Stimulated activated memory B cell treated with anti-CD40 and anti-IgM and Interleukin-4, amounts not matched to agents 10 μg/mL and 1 μg/mL and 100 μg/mL, for 72 hours (primary cell): ENCODE data around the gene TPP1.

Experiments used
- ATAC-seq: fragments of 150-1000 bp; cut with Tn5 transposase; 2 replicates; pipeline ENCODE4 v1.10.0; 2021
- H3K27ac Mint-ChIP-seq: one replicate; pipeline ENCODE4 v1.8.0; 2022; ENCODE audit warnings: mild to moderate bottlenecking, mixed read lengths
- H3K27me3 Mint-ChIP-seq: one replicate; pipeline ENCODE4 v1.8.0; 2022; ENCODE audit warnings: mixed read lengths
- H3K36me3 Mint-ChIP-seq: one replicate; pipeline ENCODE4 v1.8.0; 2022; ENCODE audit warnings: mixed read lengths
- H3K4me1 Mint-ChIP-seq: one replicate; pipeline ENCODE4 v1.8.0; 2022; ENCODE audit warnings: mixed read lengths
- H3K4me3 Mint-ChIP-seq: one replicate; pipeline ENCODE4 v1.8.0; 2022; ENCODE audit warnings: mild to moderate bottlenecking, moderate library complexity, mixed read lengths
- H3K9me3 Mint-ChIP-seq: one replicate; pipeline ENCODE4 v1.8.0; 2022; ENCODE audit warnings: mixed read lengths

TPP1 gene

GRCh38 chr11:6653656-6654055, 34.4 kb upstream of the TPP1 start:
- Mint-ChIP-seq H3K36me3 (peaks cover 8% of the 10 kb centered on the region), H3K4me1 (peaks cover 10% of the 10 kb centered on the region), H3K27ac (no peak overlapping the region), H3K4me3 (no peak overlapping the region), H3K27me3 (peaks cover 15% of the 10 kb centered on the region), H3K9me3 (no peaks in the 10 kb centered on the region)
- no peak for ATAC-seq

GRCh38 chr11:6653097-6653496, 33.9 kb upstream of the TPP1 start:
- Mint-ChIP-seq H3K27ac (no peak overlapping the region), H3K4me1 (peaks cover 10% of the 10 kb centered on the region), H3K4me3 (no peak overlapping the region), H3K9me3 (no peaks in the 10 kb centered on the region), H3K27me3 (peaks cover 15% of the 10 kb centered on the region), H3K36me3 (peaks cover 8% of the 10 kb centered on the region)
- no peak for ATAC-seq

DNA sequence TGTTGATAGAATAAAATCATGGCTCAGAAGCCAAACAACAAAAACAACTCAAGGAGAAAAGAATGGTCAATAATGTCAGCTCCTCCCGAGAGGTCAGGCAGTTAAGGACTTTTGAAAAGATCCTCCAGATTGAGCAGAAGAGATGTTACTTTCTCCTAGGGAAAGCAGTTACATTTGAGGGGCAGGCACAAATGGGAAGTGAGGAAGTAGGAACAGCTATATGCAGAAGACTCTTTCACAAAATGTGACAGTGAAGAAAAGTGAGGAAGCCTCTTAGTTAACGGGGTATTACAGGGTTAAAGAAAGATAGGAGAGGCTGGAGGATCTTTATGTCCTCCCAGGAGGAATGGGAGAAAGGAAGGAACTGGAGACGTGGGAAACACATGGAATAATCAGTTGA, 33.0 kb upstream of the TPP1 start:
- no peak for ATAC-seq
- Mint-ChIP-seq H3K27ac (no peak overlapping the region), H3K9me3 (no peaks in the 10 kb centered on the region), H3K4me1 (peaks cover 10% of the 10 kb centered on the region), H3K4me3 (no peak overlapping the region), H3K27me3 (peaks cover 15% of the 10 kb centered on the region), H3K36me3 (peaks cover 8% of the 10 kb centered on the region)

DNA sequence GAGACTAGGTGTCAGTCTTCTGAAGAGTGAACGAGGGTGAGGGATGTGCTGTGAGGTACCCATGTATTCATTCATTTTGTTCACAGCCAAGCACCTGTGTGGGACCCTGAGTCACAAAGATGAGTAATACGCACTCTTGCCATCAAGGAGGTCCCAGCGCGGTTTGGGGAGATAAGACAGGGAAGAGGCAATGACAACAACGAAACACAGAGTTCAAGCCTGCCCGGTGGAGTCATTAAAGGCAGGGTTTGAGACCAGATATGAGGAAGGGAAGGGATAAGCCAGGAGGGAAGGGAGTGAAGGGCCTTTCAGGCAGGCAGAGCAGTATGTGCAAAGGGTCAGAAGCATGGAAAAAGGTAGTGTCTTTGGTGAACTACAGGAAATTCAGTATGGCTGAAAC, 31.8 kb upstream of the TPP1 start:
- no peak overlapping the region for H3K4me3 Mint-ChIP-seq
- H3K36me3 Mint-ChIP-seq = peaks cover 1% of the 10 kb centered on the region
- H3K4me1 Mint-ChIP-seq = peaks cover 2% of the 10 kb centered on the region
- H3K27me3 Mint-ChIP-seq = peaks cover 4% of the 10 kb centered on the region
- H3K9me3 Mint-ChIP-seq = no peaks in the 10 kb centered on the region
- H3K27ac Mint-ChIP-seq = no peak overlapping the region
- ATAC-seq = no peak

GRCh38 chr11:6650104-6650503, 30.9 kb upstream of the TPP1 start:
- H3K36me3 Mint-ChIP-seq = no peaks in the 10 kb centered on the region
- H3K4me1 Mint-ChIP-seq = no peaks in the 10 kb centered on the region
- no peak overlapping the region for H3K4me3 Mint-ChIP-seq
- no peak for ATAC-seq
- no peaks in the 10 kb centered on the region for H3K9me3 Mint-ChIP-seq
- H3K27ac Mint-ChIP-seq = no peak overlapping the region
- no peaks in the 10 kb centered on the region for H3K27me3 Mint-ChIP-seq

GRCh38 chr11:6648501-6648900, 29.3 kb upstream of the TPP1 start:
- no peaks in the 10 kb centered on the region for H3K9me3 Mint-ChIP-seq
- no peaks in the 10 kb centered on the region for H3K27me3 Mint-ChIP-seq
- H3K4me1 Mint-ChIP-seq = no peaks in the 10 kb centered on the region
- H3K27ac Mint-ChIP-seq = no peak overlapping the region
- no peak for ATAC-seq
- no peaks in the 10 kb centered on the region for H3K36me3 Mint-ChIP-seq
- H3K4me3 Mint-ChIP-seq = no peak overlapping the region

DNA sequence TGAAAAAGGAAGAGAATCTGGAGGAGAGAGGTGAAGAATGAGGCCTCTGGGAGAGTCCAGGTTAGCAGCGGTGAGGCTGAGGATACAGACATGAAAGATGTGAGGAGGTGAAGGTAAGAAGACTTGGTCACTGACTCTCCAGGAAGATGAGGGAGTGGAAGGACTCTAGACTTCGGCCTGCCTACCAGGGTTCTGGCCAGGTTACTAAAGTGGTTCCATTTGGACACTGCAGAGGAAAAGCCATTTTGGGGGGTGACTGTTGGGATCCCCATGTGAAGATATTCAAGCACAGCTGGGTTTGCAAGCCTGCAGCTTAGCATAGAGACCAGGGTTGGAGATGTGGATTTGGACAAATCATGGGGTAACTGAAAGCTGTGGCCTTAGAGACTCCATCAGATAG, 28.6 kb upstream of the TPP1 start:
- Mint-ChIP-seq H3K27me3 (no peaks in the 10 kb centered on the region), H3K27ac (no peak overlapping the region), H3K4me3 (no peak overlapping the region), H3K9me3 (no peaks in the 10 kb centered on the region), H3K4me1 (no peaks in the 10 kb centered on the region), H3K36me3 (no peaks in the 10 kb centered on the region)
- ATAC-seq = no peak

DNA sequence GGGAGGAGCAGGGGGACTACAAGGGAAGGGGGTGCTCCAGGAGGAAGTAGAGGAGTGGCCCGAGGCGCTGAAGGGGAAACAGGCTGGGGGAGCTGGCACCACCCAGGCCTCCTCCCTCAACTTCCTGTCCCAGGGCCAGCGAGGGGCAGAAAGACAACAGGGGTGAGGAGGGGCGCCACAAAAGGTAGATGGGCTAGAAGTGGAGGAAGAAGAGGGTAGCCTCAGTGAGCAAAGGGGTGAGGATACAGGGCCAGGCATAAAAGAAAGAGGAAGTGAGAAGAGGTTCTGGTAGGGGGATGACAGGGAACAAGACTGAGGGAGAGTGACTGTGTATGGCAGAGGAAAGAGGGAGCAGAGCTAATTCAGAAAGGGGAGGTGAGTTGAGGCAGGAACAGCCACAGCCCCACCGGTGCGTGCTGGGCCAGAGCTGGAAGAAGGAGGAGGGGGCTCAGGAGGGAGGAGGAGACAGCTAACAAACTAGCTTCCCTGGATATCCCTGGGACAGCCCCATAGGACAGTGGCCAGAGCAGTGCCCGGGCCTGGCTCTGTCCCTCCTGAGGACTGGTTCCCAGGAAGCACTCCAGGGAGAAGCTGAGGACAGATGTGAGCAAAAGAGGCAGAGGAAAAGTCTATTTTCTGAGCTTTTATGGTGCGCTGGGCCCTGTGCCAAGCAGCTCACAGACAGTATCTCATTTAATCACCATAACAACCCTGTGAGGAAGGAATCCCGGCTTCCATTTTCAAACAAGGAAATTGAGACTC, 27.9 kb upstream of the TPP1 start:
- no peaks in the 10 kb centered on the region for H3K36me3 Mint-ChIP-seq
- H3K9me3 Mint-ChIP-seq = no peaks in the 10 kb centered on the region
- no peaks in the 10 kb centered on the region for H3K4me1 Mint-ChIP-seq
- H3K4me3 Mint-ChIP-seq = no peak overlapping the region
- peak; percentile 91 for ATAC-seq
- no peaks in the 10 kb centered on the region for H3K27me3 Mint-ChIP-seq
- H3K27ac Mint-ChIP-seq = no peak overlapping the region

DNA sequence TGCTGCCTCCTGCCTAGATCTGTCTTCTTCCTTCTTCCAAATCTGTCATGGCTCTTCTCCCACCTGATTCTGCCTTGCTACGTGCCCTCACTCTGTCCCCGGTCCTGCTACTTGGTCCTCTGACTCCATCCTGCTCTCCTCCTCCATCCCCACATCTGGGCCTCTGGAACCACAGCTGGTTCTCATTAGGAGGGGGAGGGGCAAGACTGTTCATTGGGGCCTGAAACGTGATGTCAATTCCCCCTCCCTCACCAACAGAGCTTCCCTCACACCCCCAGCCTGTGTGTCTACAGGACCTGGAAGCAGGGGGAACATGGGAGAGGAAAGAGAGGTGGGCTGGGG, 27.3 kb upstream of the TPP1 start:
- ATAC-seq = peak; percentile 17
- H3K4me3 Mint-ChIP-seq = no peak overlapping the region
- no peaks in the 10 kb centered on the region for H3K27me3 Mint-ChIP-seq
- H3K27ac Mint-ChIP-seq = no peak overlapping the region
- H3K36me3 Mint-ChIP-seq = no peaks in the 10 kb centered on the region
- H3K4me1 Mint-ChIP-seq = no peaks in the 10 kb centered on the region
- no peaks in the 10 kb centered on the region for H3K9me3 Mint-ChIP-seq

GRCh38 chr11:6646071-6646470, 26.8 kb upstream of the TPP1 start:
- peak; percentile 64 for ATAC-seq
- Mint-ChIP-seq H3K27ac (no peak overlapping the region), H3K36me3 (no peaks in the 10 kb centered on the region), H3K9me3 (no peaks in the 10 kb centered on the region), H3K4me3 (no peak overlapping the region), H3K4me1 (no peaks in the 10 kb centered on the region), H3K27me3 (no peaks in the 10 kb centered on the region)

DNA sequence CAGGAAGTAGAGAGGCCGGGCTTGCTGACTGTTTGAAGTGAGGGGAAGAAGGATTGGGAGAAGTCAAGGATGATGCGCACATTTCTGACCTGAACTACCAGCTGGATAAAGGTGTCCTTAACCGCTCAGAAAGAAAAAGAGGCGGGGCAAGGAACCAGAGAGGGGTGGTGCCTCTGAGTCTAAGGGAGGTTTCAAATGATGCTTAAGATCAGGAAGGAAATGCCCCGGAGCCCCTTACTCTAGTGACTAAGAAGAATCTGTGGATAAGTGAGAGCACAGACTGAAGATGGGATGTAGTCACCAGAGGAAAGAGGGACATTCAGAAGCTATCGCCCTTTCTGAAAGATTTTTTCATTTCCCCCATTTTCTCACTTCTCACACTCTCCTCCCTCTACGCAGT, 23.7 kb upstream of the TPP1 start:
- Mint-ChIP-seq H3K4me3 (no peak overlapping the region), H3K36me3 (no peaks in the 10 kb centered on the region), H3K27ac (no peak overlapping the region), H3K9me3 (no peaks in the 10 kb centered on the region), H3K27me3 (no peaks in the 10 kb centered on the region), H3K4me1 (peaks cover 6% of the 10 kb centered on the region)
- no peak for ATAC-seq

DNA sequence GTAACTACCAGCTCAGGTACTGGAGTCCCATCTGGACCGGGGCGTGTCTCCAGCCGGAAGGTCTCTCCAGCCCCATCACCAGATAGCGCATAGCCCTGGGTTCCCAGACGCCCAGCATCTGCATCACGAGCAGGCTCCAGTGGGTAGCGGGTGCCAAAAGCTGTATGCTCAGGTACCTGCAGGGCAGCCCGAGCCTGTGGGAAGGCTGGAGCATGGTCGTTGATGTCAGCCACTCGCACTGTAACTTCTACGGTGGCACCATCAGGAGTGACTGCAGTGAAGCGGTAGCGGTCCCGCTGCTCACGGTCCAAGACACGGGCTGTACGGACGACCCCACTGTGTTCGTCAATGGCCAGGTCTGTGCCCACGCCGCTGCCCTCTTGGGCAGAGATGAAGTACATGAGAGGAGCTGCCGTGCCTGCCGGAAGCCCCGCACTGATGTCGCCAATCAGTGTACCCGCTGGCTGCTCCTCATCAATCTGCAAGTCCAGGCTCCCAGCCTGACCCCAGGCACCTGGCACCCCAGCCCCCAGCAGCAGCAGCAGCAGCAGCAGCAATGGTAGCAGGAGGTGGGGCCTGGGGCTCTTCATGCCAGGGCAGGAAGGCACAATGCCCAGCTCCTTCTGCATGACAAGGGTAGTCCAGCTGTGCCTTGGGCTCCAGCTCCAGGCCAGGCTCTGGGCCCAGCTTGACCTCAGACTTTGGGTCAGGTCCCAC, 21.9 kb upstream of the TPP1 start:
- Mint-ChIP-seq H3K4me3 (no peak overlapping the region), H3K27me3 (no peaks in the 10 kb centered on the region), H3K9me3 (no peaks in the 10 kb centered on the region), H3K36me3 (no peaks in the 10 kb centered on the region), H3K27ac (no peak overlapping the region), H3K4me1 (peaks cover 6% of the 10 kb centered on the region)
- no peak for ATAC-seq

DNA sequence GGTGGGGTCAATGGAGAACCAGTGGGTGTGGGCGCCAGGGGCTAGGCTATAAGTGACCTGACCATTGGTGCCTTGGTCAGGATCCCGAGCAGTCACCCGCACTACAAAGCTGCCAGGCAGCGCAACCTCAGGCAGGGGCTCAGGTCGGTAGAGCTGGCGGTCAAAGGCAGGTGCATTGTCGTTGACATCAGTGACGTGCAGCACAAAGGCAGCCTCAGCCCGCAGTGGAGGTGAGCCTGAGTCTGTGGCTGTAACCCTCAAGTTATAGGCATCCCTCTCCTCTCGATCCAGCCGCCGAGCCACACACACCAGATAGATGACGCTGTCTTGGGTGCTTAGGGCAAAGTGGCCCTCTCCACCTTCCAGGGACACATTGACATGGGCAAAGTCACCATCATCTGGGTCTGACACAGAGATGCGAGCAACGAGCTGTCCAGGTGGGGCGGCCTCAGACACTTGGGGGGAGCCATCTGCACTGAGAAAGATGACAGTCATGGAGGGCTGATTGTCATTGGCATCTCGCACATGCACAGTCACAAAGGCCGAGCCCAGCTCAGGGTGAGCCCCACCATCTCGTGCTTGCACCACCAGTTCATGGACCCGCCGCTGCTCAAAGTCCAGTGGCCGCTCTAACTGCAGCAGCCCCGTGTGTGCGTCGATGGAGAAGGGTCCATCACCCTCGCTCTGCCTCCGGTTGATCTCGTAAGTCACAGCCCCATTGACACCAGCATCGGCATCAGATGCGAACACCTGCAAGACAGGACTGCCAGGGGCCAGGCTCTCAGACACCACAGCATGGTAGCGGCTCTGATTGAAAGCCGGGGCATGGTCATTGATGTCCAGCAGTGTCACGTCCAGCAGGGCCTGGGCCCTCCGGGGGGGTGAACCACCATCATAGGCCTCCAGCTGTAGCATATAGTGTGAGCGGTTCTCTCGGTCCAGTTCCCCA, 21.1 kb upstream of the TPP1 start:
- Mint-ChIP-seq H3K36me3 (no peaks in the 10 kb centered on the region), H3K27ac (no peak overlapping the region), H3K4me3 (no peak overlapping the region), H3K27me3 (no peaks in the 10 kb centered on the region), H3K9me3 (no peaks in the 10 kb centered on the region), H3K4me1 (peaks cover 6% of the 10 kb centered on the region)
- ATAC-seq = no peak

GRCh38 chr11:6638429-6638828, 19.2 kb upstream of the TPP1 start:
- H3K9me3 Mint-ChIP-seq = no peaks in the 10 kb centered on the region
- H3K4me1 Mint-ChIP-seq = peaks cover 6% of the 10 kb centered on the region
- no peak overlapping the region for H3K4me3 Mint-ChIP-seq
- no peak overlapping the region for H3K27ac Mint-ChIP-seq
- ATAC-seq = no peak
- H3K27me3 Mint-ChIP-seq = no peaks in the 10 kb centered on the region
- H3K36me3 Mint-ChIP-seq = no peaks in the 10 kb centered on the region

- H3K9me3 Mint-ChIP-seq = no peaks in the 10 kb centered on the region
- H3K36me3 Mint-ChIP-seq = no peaks in the 10 kb centered on the region
- no peaks in the 10 kb centered on the region for H3K27me3 Mint-ChIP-seq
- H3K4me3 Mint-ChIP-seq = no peak overlapping the region
- H3K4me1 Mint-ChIP-seq = peaks cover 6% of the 10 kb centered on the region
- ATAC-seq = no peak
- no peak overlapping the region for H3K27ac Mint-ChIP-seq
These were observed 18.6 kb upstream of the TPP1 start for GRCh38 chr11:6637871-6638270.
